HT-29 (cell line): ENCODE measurements around the gene FOXP4. TPM values are rescaled to one million over a fixed set of nuclear protein-coding genes. Genes with fewer than 3 reads are reported as not detected.

Experiments
- DNase-seq: peaks from one replicate; pipeline ENCODE4 v3.0.0-alpha.2; 2015; ENCODE audit warnings: low spot score
- small RNA-seq: library from RNA; depleted of rRNA; stranded (forward); fragments of <200 nt; gene quantifications from one replicate; pipeline ENCODE3, GENCODE V24; 2014
- total RNA-seq: library from RNA; depleted of rRNA; stranded (reverse); fragments of >200 nt; shearing (Covaris generic); gene quantifications from 2 replicates; pipeline ENCODE4 v1.2.3, GENCODE V29; 2014; rRNA removed

The FOXP4 gene
- total RNA-seq, 1 experiment from 2014 or later, result 18.4 TPM

GRCh38 chr6:41642960-41643898, 97.0 kb downstream of the FOXP4 start:
- no peak for DNase-seq

- DNase-seq, result no peak
These were observed 97.7 kb downstream of the FOXP4 start for GRCh38 chr6:41643899-41644269.

- DNase-seq, result no peak
These were observed 98.2 kb downstream of the FOXP4 start for GRCh38 chr6:41644297-41644879.

GRCh38 chr6:41645007-41645618, 98.9 kb downstream of the FOXP4 start:
- no peak for DNase-seq

GRCh38 chr6:41646026-41646795, 100.0 kb downstream of the FOXP4 start:
- no peak for DNase-seq

- no peak for DNase-seq
These were observed 100.9 kb downstream of the FOXP4 start for GRCh38 chr6:41647061-41647511.

GRCh38 chr6:41648070-41648585, 101.9 kb downstream of the FOXP4 start:
- DNase-seq, result no peak

GRCh38 chr6:41648921-41649320, 102.7 kb downstream of the FOXP4 start:
- DNase-seq, result no peak

GRCh38 chr6:41649596-41649995, 103.4 kb downstream of the FOXP4 start:
- no peak for DNase-seq

- DNase-seq, result no peak
These were observed 103.9 kb downstream of the FOXP4 start for GRCh38 chr6:41650120-41650519.

- DNase-seq, result no peak
These were observed 105.2 kb downstream of the FOXP4 start for GRCh38 chr6:41651246-41651961.

Small RNA genes lying within 50 kb of the gene (small RNA-seq; reads per million reads assigned to genes)
- gene MIR4641, result not detected

Other genes starting within 250 kb of the FOXP4 start
- gene NCR2, start 210.8 kb upstream of the FOXP4 start, total RNA-seq, result not detected in 2 replicates
- gene MDFI, start 92.1 kb downstream of the FOXP4 start, total RNA-seq, result 0.36 and 1.5 TPM in 2 replicates
- 24.0 and 24.1 TPM in 2 replicates for gene TFEB, start 189.2 kb downstream of the FOXP4 start, total RNA-seq
- gene PGC, start 201.0 kb downstream of the FOXP4 start, total RNA-seq, result 0.20 and 0.26 TPM in 2 replicates
- 3.4 and 3.9 TPM in 2 replicates for gene FRS3, start 233.5 kb downstream of the FOXP4 start, total RNA-seq
- 16.0 and 16.9 TPM in 2 replicates for gene PRICKLE4, start 234.4 kb downstream of the FOXP4 start, total RNA-seq
- gene TOMM6, start 241.3 kb downstream of the FOXP4 start, total RNA-seq, result 83.4 and 86.2 TPM in 2 replicates